AG10803 (cell line): ENCODE measurements around the gene PNMA6E.
A peak's percentile ranks its signal among the peaks of the same experiment; 100 is the strongest.

Experiments used
- DNase-seq: peaks from one replicate; pipeline ENCODE4 v3.0.0; 2010; ENCODE audit warnings: low read depth
- H3K4me3 ChIP-seq: 2 replicates; pipeline ENCODE4 v1.5.1; 2011; ENCODE audit warnings: mild to moderate bottlenecking, low read length, control low read depth
- CTCF ChIP-seq: conservative IDR thresholded peaks from 2 replicates; pipeline ENCODE4 v1.5.1; 2011; ENCODE audit warnings: mild to moderate bottlenecking, low read length, control low read depth, inconsistent platforms

Gene PNMA6E

DNA sequence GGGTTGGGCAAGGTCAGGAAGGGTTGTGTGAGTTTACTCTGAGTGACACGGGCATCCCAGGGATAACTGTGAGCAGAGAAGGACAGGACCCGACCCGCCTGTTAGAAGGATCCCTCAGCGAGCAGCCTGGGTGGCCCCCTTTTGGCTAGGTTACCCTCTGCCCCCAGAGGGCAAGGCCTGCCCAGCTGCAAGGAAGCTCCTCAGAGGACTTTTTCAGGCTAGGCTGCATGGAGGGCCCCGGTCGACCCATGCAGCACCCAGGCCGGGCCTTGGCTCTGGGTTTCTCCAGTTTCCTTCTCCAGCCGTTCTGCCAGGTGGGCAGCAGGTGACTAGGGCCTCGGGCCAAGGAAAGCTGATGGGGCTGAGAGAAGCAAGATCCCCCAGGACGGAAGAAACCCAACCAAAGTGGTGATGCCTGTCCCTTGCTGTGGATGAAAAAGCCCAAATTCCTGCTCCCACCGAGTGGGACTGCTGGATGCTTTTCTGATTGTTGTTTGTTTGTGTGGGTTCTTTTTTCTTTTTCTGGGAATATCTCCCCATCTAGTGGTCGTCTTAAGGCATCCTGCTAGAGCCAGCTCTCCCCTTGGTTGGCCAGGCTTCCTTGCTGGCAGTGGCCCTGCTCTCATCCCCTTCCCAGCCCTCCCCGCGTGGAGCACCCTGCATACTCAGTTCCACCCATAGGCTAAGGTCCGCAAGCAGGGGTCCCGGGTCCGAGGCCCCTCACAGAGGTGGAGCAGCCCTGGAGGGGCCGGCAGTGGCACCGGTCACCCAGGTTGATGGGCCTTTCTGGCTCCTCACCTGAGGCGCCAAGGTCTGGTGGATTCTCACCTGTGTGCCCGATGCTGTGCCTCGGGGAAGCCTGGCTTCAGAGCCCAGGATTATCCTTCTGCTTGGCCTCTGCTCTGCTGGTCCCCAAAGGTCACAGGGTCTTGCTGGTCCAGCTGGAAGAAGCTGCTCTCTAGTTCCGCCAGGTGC is 11.9 kb upstream of the PNMA6E start:
- H3K4me3 ChIP-seq: no peak overlapping the region
- no peak for TF ChIP-seq CTCF
- DNase-seq: no peak

DNA sequence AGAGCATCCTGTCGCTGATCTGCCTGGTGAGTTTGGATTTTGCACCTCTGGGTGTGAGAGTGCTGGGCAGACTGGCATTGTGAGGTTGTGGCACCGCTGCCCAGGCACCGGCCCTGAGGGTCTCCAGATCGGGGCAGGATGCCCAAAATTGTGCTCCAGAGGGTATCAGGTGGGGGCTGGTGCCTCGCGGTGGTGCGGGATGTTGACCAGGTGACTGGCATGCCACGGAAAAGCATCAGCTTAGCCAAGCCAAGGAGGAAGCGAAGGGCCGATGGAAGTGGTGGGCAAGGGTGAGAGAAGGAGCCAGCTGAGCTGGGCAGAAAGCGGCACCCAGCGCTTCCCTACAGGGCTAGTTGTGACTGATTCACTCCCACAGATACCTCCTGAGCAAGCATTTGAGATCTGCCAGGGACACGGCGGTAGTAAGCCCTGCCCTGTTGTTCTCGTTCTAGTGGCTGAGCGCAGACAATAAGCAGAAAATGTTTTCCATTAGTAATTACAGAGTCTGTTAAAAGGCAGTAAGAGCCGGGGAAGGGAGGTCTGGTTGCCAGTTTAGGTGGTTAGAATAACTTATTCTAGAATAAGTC is 10.9 kb upstream of the PNMA6E start:
- H3K4me3 ChIP-seq: peak overlapping the region; percentile 46
- no peak for TF ChIP-seq CTCF
- no peak for DNase-seq

GRCh38 chrX:153411255-153411987 is 10.3 kb upstream of the PNMA6E start, which contains the start of gene ZFP92:
Gene ZFP92 (plus strand): TSS chrX:153411472. CDS start chrX:153418323, 6,851 bp downstream.
- no peak for TF ChIP-seq CTCF
- peak; percentile 2 for DNase-seq
- peak within 1 kb of the TSS; percentile 46 for H3K4me3 ChIP-seq

DNA sequence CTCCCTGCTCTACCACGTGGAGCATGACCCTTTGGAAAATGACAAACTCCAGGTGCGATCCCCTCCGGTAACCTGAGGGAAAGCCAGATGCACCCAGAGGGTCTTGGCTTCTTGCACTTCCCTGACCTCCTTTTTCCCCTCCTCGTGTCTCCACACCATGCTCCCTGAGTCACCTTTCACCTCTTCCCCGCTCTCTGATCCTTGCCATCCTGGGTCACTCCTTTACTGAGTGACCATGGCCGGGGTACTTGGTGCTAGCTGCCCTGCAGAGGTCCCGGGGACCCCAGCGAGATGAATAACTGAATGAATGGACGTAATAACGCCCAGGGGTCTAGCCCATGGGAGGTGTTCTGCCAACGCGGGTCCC is 9.7 kb upstream of the PNMA6E start:
- DNase-seq: no peak
- TF ChIP-seq CTCF: no peak
- H3K4me3 ChIP-seq: peak overlapping the region; percentile 26; the same call in 1 of the 2 replicates

DNA sequence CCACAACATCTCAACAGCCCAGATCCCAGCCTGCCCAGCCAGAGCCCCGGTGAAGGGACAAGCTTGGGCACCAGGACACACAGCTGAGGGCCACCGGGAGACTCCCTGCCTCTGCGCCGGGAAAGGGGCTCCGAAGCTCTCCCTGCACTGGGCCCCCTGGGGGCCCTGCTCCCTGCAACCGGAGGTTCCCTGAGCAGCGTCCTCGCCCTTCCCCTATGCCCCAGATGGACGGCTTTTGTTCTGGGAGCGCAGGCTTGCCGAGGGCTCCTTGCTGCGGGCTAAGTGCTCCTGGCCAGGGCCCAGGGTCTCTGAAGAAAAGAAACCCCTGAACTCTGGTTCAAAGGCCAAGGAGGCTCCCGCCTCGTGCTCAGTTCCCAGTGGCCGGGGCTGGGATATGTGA is 9.2 kb upstream of the PNMA6E start:
- no peak overlapping the region for H3K4me3 ChIP-seq
- no peak for TF ChIP-seq CTCF
- no peak for DNase-seq

GRCh38 chrX:153409414-153410101 is 8.4 kb upstream of the PNMA6E start:
- TF ChIP-seq CTCF: no peak
- H3K4me3 ChIP-seq: no peak overlapping the region
- DNase-seq: no peak
